ENCODE measurements around the gene KBTBD12. TPM values are rescaled to one million over a fixed set of nuclear protein-coding genes. Genes with fewer than 3 reads are reported as not detected.

KBTBD12 gene
- total RNA-seq, 2 donors from 2014 or later, result 2.1 to 3.0 TPM

DNA sequence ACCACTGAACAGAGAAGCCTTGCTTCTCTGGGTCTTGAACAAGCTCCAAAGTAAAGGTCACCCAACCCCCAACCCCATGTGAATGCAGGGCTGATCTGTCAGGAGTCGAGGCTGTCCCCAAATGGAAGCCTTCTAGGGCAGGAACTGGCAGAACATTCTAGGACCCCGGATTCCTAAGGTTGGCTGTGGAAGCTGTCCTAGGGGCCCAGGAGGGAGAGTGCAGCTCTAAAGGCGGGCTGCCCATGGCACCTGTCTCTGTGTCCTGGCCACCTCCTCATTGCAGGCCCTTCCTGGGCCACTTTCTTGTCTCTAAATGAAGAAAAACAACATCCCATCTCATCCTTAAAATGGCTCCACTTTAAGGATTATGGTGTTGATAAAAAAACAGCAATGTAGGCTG, 83.6 kb downstream of the KBTBD12 start:
- intact Hi-C loops (cut with DNase I), result no loop called here
- DNase-seq (ENCODE audit: low spot score), result peak; percentile 28

DNA sequence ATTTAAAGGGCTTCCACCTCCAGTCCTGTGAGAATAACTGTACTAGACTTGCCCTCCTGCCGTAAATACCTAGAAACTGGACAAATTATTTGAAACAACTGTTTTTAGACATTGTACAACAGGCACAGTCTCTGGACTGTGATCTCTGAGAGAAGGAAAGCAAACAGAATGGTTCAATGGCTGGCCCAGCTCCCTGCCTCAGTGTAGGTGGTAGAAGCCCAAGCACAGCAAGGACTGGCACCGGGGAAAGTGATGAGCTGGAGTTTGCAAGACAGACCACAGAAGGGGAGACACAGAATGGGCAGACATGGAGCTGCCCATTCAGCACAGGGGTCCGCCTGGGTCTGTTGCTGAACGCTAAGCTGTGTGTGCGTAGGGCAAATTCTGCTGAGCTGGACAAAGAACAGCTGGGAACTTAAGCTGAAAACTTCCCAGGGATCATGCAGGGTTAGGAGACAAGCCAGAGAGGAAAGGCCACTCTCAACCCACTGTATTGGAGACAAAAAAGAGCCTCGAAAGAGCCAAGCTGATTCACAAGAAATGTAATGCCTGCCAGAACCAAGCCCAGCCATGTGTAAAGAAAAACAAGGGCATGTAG, 84.6 kb downstream of the KBTBD12 start:
- intact Hi-C loops (cut with DNase I), result no loop called here
- peak; percentile 42 for DNase-seq (ENCODE audit: low spot score)

DNA sequence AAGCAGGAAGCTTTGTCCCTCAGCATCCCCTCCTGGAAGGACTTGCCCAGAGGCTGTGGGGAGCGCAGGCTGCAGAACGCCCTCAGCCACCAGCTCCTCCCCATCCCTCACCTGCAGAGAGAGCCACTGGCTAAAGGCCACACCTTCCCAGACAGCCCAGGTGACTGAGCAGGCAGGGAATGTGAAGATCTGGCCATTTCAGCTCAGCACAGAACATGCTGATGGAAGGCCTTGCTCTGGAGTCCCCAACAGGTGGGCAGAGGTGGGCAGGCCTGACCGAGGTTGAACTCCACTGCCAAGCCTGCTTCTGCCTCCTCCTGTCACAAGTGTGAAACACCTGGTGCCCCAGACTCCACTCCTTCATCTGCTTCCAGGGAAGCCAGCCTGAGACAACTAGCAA, 86.5 kb downstream of the KBTBD12 start:
- DNase-seq (ENCODE audit: low spot score), result no peak
- intact Hi-C loops (cut with DNase I), result no loop called here

DNA sequence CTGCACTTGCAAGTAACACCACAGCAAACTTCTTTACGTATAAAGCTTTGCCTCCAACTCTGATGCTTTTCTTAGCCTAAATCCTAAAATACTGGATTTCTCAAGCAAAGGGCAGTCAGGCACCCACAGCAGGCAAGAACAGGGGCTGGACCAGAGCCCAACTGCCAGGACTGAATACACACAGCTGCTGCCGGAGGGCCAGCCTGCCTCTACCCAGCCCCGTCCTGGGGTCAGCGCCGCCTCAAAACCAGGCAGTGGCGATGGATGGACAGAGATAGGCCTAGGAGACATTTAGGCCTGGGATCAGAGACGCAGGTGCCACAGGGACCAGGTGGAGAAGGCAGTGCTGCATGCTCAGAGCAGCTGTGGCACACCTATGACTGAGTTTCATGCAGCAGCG, 89.6 kb downstream of the KBTBD12 start:
- no peak for DNase-seq (ENCODE audit: low spot score)
- intact Hi-C loops (cut with DNase I), result no loop called here

DNA sequence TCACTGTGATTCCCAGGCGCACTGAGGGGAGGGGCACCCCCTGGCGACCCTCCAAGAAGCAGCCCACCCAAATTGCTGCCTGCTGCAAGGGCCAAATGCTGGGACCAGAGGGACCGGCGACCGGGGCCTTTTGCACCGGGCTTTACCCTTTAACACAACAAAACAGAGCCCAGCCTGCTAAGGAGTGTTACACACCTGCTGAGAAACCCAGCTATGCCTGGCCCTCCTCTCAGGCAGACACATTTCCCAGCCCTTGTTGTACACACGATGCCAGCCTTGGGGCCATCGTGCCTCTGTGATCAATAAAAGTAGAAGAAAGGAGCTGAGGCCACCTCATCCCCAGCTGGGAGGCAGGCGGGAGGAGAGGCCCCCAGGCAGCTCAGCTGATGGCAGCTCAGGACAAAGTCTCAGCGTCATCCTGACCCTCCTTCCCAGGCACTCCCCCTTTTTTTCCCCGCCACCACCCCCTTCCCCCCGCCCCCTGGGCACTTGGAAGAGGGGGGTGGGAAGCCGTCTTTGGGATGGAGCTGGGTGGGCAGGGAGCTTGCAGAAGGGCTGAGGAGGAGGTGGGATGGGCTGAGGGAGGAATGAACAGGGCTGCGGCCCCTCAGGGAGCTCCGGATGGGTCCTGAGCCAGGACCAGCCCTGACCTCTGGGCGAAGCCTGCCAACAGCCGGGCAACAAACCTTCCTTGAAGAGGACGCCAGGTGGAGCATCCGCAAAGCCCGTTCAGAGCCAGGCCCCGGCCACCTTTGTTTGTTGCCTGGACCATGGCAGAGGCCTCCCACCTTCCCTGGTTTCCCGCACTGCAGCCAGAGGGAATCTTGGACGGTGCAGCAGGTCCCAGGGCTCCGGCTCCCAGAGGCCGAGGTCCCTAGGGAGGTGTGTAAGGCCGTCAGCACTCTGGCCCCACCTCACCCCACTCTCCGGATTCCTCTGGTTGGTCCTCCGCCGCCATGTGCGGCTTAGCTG, 91.3 kb downstream of the KBTBD12 start:
- no peak for DNase-seq (ENCODE audit: low spot score)
- intact Hi-C loops (cut with DNase I), result no loop called here

DNA sequence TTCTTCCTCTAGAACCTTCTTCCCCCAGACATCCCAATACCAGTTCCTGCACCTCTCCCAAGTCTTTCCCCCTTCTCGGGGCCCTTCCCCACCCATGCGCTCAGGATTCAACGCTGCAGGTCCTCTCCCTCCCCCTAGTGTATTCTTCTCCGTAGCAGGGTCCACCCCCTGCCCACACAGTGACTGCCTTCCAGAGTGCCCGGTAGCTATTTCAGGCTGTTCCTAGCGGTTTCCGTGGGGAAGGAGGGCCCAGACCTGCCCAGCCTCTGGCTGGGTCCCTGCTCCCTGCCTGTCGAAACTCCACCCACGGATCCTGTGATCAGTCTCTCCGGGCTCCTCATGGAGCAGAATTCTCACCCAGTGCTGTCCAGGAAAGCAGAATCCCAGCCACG, 92.0 kb downstream of the KBTBD12 start:
- intact Hi-C loops (cut with DNase I), result no loop called here
- DNase-seq (ENCODE audit: low spot score), result peak; percentile 58

DNA sequence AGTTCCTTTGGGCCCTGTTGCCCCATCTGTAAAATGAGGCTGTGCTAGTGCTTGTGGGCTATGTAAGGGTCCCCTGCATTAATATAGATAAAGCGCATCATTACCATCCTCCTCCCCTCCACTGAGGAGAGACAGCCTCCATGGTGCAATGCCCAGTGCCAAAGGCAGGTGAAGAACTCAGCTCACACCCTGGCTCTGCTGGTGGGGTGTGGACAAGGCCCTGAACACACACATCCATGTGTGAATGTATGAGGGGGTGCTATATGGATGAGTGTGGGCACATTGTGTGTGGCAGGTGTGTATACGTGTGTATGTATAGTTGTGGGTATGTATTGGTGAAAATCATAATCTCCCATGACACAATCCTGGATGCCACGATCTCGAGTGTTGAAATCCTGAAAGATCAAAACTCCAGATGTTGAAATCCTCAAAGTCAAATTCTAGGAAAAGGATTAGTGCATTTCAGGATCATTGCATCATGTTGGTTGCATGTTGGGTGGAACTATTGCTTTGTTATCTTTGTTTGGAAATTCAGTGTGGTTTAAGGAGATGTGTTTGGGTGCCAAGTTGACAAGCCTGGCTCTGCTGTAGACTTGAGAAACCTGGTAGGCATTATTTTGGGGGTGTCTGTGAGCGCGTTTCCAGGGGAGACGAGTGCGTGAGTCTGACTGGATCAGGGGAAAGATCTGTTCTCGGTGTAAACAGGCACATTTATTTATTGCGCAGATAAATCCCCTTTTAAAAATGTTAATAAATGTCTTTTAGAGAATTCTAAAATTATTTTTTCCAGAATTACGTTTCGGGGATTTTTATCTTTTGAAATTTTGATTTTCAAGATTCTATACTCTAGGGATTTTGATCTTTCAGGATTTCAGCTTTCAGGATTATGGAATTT, 95.2 kb downstream of the KBTBD12 start:
- intact Hi-C loops (cut with DNase I), result no loop called here

DNA sequence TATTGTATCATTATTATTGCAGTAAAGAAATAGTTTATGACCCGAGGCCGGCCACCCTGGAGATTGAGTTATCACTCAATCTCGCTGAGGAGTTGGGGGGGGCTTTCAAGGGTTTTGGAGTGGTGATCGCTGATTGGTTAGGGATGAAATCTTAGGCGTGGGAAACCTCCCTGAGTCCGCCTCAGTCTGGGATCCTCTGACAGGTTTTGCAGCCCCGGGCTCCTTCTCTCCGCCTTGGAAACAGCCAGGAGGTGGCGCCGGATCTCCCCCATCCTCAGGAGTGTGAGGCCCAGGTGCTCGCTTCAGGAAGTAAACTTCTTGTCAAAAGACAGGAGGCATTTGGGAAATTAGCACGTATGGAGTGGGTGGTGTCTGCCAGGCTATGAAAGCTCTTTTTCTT, 96.1 kb downstream of the KBTBD12 start:
- no peak for DNase-seq (ENCODE audit: low spot score)
- intact Hi-C loops (cut with DNase I), result no loop called here

More for the DNA sequence above, 95.2 kb downstream of the KBTBD12 start:
- no peak for DNase-seq (ENCODE audit: low spot score)

DNA sequence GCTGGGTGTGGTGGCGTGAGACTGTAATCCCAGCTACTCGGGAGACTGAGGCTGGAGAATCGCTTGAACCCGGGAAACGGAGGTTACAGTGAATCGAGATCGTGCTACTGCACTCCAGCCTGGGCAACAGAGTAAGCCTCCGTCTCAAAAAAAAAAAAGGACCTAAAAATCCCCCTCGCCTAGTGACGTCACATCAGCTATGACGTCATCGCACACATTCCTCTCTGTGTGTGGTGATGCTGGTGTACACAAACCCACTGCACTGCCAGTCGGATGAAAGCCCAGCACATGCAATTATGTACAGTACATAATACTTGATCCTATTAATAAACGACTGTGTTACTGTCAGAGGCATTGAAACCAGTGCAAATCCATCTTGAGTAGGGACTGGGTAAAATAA, 97.0 kb downstream of the KBTBD12 start:
- intact Hi-C loops (cut with DNase I), result no loop called here
- DNase-seq (ENCODE audit: low spot score), result no peak

DNA sequence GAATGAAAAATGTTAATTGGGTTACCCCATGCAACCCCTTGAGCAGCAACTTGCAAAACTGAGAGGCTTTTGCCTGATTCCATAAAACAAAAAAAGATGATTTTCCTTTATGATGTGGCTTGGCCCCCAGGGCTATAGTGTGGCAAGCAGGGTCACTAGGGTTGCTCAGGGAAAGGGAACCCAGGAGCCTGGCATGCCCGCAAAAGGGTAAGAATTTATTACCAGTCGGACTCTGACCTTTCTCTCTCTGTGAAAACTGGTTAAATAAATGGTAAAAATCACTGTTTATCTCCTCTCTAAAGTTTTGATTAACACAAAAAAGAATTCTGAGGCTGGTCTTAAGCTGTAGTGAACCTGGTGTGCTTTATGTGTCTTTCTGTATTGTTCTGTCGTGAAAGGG, 99.5 kb downstream of the KBTBD12 start:
- intact Hi-C loops (cut with DNase I), result no loop called here
- DNase-seq (ENCODE audit: low spot score), result no peak

DNA sequence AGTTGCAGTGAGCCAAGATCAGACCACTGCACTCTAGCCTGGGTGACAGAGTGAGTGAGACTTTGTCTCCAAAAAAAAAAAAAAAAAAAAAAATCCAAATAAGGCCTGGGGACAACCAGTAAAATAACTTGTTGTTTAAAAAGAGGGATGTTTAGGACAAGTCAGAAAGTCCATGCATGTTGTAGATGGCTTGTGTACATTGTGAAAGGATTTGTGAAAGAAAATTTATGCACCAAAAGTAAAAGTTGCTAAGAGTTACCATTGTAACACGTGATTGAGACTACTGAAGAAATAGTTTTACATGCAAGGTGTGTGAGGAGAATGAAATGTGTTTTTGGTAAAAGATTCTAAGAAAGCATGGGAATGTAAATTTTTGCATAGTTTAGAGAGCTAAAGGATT, 101.5 kb downstream of the KBTBD12 start:
- no peak for DNase-seq (ENCODE audit: low spot score)
- intact Hi-C loops (cut with DNase I), result no loop called here

DNA sequence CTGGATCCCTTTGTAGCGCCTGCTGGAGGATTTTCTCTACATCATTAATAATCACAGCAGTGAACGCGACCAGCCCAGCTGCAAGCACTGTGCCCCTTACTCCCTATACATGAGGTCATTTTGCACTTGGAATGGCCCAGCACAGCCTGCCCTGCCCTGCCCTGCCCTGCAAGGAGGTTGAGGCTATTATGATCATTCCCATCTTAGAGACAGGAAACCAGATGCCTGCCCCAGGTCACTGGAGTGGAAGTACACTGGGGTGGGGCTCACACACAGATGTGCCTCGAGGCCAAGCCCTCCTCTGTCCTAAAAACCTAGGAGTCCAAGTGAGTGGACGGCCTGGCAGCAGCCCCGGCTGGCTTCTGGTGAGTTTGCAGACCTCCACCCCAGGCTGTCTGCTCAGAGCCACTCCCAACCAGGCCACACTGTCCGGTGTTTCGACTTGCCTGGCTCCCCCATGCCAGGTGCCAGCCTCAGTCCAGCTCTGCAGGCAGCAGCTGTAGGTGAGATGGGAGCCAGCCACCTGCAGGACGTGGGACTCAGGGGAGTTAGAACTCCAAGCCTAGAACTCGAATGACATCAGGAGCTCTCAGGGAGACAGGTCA, 106.8 kb downstream of the KBTBD12 start:
- intact Hi-C loops (cut with DNase I), result no loop called here
- DNase-seq (ENCODE audit: low spot score), result no peak

DNA sequence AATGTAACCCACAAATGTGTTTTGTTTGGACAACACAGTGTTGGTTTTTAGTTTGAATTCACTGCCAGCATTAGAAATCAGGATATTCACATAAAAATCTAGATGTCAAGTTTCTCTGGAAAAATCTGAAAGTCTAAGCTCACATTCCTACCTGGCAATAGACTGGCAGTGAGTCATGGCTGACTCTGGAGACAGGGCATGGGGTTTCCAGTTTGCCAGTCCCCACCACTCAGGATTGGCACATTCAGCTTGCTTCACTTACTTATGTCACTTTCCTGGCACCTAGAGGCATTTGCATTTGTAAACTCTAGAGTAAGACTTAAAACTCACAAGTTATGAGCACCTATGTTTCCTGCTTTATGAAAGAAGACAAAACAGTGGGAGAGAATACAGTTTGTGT, 118.1 kb downstream of the KBTBD12 start:
- DNase-seq (ENCODE audit: low spot score), result no peak
- intact Hi-C loops (cut with DNase I), result no loop called here

DNA sequence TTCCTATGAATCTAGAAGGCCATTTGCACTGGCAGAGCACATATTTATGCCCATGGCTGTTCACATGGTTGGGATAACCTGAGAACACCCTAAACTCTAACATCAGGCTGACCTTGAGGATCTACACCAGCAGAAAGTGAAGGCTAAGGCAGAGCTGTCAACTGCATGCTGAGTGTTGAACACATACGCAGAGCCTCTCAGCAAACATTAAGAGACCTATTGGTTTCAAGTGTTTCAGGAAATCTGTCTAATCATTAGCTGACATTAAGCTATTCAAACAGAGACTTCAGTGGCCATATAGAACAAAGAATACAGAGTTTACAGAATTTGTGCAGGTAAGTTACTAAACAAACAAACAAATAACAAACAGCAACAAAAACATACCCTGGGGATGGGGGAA, 121.1 kb downstream of the KBTBD12 start:
- no peak for DNase-seq (ENCODE audit: low spot score)
- intact Hi-C loops (cut with DNase I), result loop anchor here in 1 of 2 donors (5.0 kb wide), 1 partner anchor 1259 kb away; no protein-coding TSS in a partner anchor

Other genes starting within 250 kb of the KBTBD12 start
- 10 to 100 TPM; 27.7 to 28.9 TPM for gene ABTB1, start 242.3 kb upstream of the KBTBD12 start, total RNA-seq
- gene MGLL, start 92.7 kb upstream of the KBTBD12 start, total RNA-seq, result 100 to 1,000 TPM; 107 to 216 TPM
- 100 to 1,000 TPM; 188 to 199 TPM for gene SEC61A1, start 137.2 kb downstream of the KBTBD12 start, total RNA-seq
- 10 to 100 TPM; 18.4 to 19.0 TPM for gene RUVBL1, start 208.6 kb downstream of the KBTBD12 start, total RNA-seq
- 10 to 100 TPM; 12.9 to 13.0 TPM for gene EEFSEC, start 238.2 kb downstream of the KBTBD12 start, total RNA-seq